ENCODE measurements around the gene CTPS2. TPM values are rescaled to one million over a fixed set of nuclear protein-coding genes. Genes with fewer than 3 reads are reported as not detected.

Gene CTPS2
- total RNA-seq, 1 experiment from 2014 or later = 3.8 TPM

GRCh38 chrX:16649858-16650257 is 62.6 kb downstream of the CTPS2 start, which contains the start of gene S100G:
Gene S100G, plus strand, starts transcription at chrX:16650158. Its CDS starts 849 bp downstream, at chrX:16651007.
- Histone ChIP-seq H3K4me1 (ENCODE audit: control insufficient read depth, insufficient read depth, low read length) (no peaks in the 10 kb centered on the region), H3K36me3 (ENCODE audit: control insufficient read depth, insufficient read depth, low read length) (no peaks in the 10 kb centered on the region), H3K27me3 (ENCODE audit: control insufficient read depth, insufficient read depth, low read length) (no peaks in the 10 kb centered on the region), H3K4me3 (ENCODE audit: low read depth in 2 of 2, low read length in 2 of 2) (no peak within 1 kb of the TSS), H3K9me3 (ENCODE audit: control insufficient read depth, insufficient read depth, low read depth, low read length) (no peaks in the 10 kb centered on the region), H3K27ac (ENCODE audit: low read length) (no peak within 1 kb of the TSS)
- TF ChIP-seq POLR2AphosphoS5 (IDR thresholded peaks at IDR 0.05; ENCODE audit: low read depth, low read length) = no peak
- no peak for TF ChIP-seq TCF7L2 (IDR thresholded peaks at IDR 0.05; ENCODE audit: low read depth, low read length)
- no peak for TF ChIP-seq CTCF (IDR thresholded peaks at IDR 0.05)
- TF ChIP-seq REST (IDR thresholded peaks at IDR 0.05; ENCODE audit: insufficient read depth in 1 of 2, low read depth in 2 of 2, low read length in 1 of 2) = no peak
- no peak for TF ChIP-seq SIN3A (IDR thresholded peaks at IDR 0.05; ENCODE audit: borderline replicate concordance, insufficient read depth, low read depth, low read length)
- intact Hi-C loops (cut with micrococcal nuclease; ENCODE audit: unreplicated experiment) = no loop called here
- in situ Hi-C loops (cut with HindIII; ENCODE audit: low pct_unique_long_range_greater_than_20kb, low sequenced_read_pairs) = no loop called here
- no TSS peak for BruUV-seq (replicated peaks)
- no peak for ATAC-seq
- ChIA-PET POLR2A (no interaction called here), CTCF (no interaction called here)
- DNase-seq (ENCODE audit: low read depth, low spot score) = no peak

- TF ChIP-seq TCF7L2 (IDR thresholded peaks at IDR 0.05; ENCODE audit: low read depth, low read length) = no peak
- TF ChIP-seq POLR2AphosphoS5 (IDR thresholded peaks at IDR 0.05; ENCODE audit: low read depth, low read length) = no peak
- TF ChIP-seq CTCF (IDR thresholded peaks at IDR 0.05) = no peak
- TF ChIP-seq REST (IDR thresholded peaks at IDR 0.05; ENCODE audit: insufficient read depth in 1 of 2, low read depth in 2 of 2, low read length in 1 of 2) = no peak
- no peak for TF ChIP-seq SIN3A (IDR thresholded peaks at IDR 0.05; ENCODE audit: borderline replicate concordance, insufficient read depth, low read depth, low read length)
- BruUV-seq (replicated peaks) = no TSS peak
- Histone ChIP-seq H3K9me3 (ENCODE audit: control insufficient read depth, insufficient read depth, low read depth, low read length) (no peaks in the 10 kb centered on the region), H3K4me1 (ENCODE audit: control insufficient read depth, insufficient read depth, low read length) (no peaks in the 10 kb centered on the region), H3K27me3 (ENCODE audit: control insufficient read depth, insufficient read depth, low read length) (no peaks in the 10 kb centered on the region), H3K4me3 (ENCODE audit: low read depth in 2 of 2, low read length in 2 of 2) (no peak overlapping the region), H3K36me3 (ENCODE audit: control insufficient read depth, insufficient read depth, low read length) (no peaks in the 10 kb centered on the region), H3K27ac (ENCODE audit: low read length) (no peak overlapping the region)
- ChIA-PET POLR2A (no interaction called here), CTCF (no interaction called here)
- intact Hi-C loops (cut with micrococcal nuclease; ENCODE audit: unreplicated experiment) (no loop called here), in situ Hi-C loops (cut with HindIII; ENCODE audit: low pct_unique_long_range_greater_than_20kb, low sequenced_read_pairs) (no loop called here)
- DNase-seq (ENCODE audit: low read depth, low spot score) = no peak
- ATAC-seq = no peak
Observed at GRCh38 chrX:16646366-16647138, 65.9 kb downstream of the CTPS2 start.

All from Panc1 (cell line).